Left renal cortex interstitium (tissue), 4 donors: ENCODE results near the gene DNPEP. TPM values are rescaled to one million over a fixed set of nuclear protein-coding genes. Genes with fewer than 3 reads are reported as not detected.

ENCODE experiments used
- DNase-seq, 4 donors: peaks; one replicate each; pipeline ENCODE4 v3.0.0-alpha.2; 2013; ENCODE audit warnings: low read depth in 4 of 4, low spot score in 2 of 4, missing footprints in 1 of 4
- polyA plus RNA-seq, 4 donors: library from polyadenylated mRNA; unstranded; fragments of 120-200 nt; gene quantifications; one replicate each; pipeline ENCODE4 v1.2.1, GENCODE V29; 2013; ENCODE audit not compliant: insufficient read length in 4 of 4

The DNPEP gene
- polyA plus RNA-seq, 4 donors, result 54.3 to 73.8 (median 69.2) TPM

DNA sequence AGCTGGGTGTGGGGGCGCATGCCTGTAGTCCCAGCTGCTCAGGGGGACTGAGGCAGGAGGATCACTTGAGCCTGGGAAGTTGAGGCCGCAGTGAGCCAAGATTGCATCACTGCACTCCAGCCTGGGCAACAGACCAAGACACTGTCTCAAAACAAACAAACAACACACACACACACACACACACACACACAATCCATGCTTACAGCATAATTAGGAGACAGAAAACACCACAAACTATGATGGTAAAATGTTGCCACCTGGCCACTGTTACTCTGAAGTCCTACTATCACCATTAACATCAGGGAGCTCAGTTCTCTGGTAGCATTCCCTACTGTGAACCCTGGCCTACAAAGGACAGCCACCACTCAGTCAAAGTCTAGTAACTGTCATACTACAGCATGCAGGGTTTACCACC lies 18.3 kb downstream of the DNPEP start:
- no peak for DNase-seq

DNA sequence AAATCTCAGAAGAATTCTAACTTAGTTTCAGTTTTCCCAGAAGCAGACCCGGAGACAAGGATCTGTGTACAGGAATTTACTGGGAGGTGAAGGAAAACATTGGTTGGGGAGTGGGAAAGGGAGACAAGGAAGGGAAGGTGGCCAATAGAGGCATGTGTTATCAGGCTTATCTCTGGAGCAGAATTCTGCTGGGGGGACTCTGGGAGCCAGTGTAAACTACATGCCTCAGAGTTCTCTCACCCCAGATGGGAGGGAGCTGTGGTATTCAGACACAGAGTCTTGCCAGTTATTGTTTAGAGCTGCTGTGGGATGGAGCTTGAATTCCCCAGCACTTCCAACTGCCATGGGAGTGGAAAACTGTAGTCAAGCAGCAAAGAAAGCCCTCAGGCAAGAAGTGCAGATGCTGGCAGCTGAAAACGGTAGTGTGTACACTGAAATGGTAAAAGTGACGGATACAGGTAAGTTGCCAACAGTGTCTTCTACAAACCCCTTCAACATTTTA lies 19.0 kb downstream of the DNPEP start:
- no peak for DNase-seq

DNA sequence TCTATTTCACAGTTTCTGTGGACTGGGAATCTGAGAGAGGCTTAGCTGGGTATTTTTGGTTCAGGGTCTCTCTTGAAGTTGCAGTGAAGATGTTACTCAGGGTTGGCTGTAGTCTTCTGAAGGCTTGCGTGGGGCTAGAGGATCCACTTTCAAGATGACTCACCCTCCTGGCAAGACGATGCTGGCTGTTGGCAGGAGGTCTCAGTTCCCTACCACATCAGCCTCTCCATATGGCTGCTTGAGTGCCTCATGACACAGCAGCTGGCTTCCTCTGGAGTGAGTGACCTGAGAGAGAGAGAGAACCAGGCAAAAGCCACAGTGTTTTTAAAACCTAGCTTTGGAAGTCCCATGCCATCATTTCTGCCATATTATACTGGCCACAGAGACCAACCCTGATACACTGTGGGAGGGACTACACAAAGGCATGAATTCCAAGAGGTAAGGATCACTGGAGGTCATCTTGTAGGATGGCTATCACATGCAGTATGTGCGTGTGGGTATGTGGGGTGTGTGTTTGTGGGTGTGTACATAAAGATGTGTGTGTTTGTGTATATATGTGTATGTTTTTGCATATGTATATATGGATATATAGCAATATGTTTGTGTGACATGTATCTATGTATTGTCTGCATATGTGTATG lies 25.1 kb downstream of the DNPEP start:
- no peak for DNase-seq

DNA sequence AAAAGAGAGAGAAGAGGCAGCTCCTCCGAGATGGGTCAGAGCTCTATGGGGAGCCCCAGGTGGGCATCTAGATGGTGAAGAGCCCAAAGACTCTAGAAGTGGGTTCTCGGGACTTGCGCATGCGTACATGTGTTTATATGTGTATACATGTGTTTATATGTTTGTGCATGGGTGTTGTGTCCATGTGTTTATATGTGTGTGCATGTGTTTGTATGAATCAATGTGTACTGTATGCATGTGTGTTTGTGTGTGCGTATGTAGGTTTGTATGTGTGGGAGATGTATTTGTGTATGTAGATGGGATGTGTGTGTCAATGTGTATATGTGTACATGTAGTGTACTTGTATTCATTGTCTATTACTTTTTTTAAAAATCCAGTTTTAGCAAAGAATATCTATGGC lies 25.6 kb downstream of the DNPEP start:
- DNase-seq, result no peak

DNA sequence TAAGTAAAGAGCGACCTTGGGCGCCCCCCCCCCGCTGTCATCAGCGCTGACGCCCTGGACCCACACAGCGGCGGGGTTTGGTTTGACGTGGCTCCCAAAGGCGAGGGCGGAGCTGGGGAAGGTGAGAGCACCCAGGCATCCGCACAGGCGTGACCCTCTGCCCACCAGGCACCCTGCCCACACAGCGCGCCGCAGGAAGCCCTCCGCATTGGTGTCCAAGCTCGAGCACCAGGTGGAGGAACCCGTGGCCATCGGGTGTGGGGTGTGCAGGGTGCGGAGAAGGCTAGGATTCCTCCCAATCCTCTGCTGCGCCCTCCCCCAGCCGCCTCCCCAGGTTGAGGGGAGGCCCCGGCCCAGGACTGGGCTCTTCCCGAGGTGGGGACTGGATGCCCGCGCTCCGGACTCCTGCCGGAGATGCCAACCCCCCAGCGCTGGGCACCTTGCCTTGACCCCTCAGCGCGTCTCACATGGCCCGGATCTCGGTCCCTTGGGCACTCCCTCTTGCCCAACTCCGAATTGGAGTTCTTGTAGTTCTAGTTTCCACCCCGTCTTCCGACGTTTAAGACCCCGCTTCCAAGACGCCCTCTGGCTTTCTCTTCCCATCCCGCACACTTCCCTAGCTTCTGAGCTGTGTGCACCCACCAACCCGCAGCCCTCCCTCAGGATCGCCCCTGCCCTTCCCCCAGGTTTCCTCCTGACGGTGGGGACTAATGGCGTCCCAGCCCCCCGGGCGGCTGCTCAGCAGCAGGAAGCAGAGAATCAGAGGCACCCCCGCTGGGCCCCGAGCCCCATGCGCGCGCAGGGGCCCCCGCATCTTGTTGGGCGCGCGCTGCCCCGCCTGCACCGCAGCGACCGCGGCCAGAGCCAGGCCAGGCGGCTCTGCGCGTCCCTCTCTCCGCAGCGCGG lies 29.3 kb downstream of the DNPEP start:
- no peak for DNase-seq

DNA sequence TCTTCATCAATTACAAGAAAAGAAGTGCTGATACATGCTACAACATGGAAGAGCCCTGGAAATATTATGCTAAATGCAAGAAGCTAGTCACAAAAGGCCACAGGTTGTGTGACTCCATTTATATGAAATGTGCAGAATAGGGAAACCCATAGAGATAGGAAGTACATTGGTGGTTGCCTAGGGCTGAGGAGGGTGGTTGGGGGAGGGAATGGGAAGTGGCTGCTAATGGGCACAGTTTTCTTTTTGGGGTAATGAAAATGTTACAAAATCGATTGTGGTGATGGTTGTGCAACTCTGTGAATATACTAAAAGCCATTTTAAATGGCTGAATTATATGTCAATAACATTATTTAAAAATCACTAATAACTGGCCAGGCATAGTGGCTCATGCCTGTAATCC lies 30.9 kb downstream of the DNPEP start:
- DNase-seq, result no peak

DNA sequence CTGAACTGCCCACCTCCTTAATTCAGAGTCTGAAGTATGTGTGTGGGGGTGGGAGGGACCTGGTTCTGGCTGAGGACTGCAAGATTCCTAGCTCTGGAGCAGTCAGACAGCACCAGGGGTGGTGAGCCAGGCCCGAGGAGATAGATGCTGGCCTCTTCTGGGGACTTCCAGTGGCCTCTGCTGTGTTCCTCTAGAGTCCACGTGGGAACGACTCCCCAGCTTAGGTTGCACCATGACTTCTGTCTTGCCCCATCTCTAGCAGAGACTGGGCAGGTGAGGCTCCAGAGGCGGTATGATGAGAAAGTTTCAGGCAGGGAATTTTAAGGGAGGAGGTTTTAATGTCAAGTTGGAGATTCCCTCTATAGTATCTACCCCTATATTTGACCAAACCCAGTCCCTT lies 33.1 kb downstream of the DNPEP start:
- no peak for DNase-seq

DNA sequence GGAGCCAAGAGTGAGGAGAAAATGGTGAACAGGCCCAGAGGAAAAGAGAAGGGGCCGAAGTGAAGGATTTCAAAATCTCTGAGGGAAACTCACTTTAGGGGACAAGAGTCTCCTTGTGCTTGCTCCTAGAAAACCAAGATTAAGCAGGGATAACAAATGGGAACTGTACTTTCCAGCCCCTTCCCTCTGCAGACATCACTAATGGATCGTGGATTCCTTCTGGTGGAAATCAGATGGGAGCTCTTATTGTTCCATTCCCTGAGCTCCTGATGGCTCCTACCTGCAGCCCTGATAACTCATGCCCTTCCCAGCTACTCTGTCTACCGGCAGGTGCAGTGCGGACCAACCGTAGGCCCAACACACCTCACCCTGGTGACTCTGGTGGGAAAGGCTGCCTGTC lies 34.6 kb downstream of the DNPEP start:
- no peak for DNase-seq

DNA sequence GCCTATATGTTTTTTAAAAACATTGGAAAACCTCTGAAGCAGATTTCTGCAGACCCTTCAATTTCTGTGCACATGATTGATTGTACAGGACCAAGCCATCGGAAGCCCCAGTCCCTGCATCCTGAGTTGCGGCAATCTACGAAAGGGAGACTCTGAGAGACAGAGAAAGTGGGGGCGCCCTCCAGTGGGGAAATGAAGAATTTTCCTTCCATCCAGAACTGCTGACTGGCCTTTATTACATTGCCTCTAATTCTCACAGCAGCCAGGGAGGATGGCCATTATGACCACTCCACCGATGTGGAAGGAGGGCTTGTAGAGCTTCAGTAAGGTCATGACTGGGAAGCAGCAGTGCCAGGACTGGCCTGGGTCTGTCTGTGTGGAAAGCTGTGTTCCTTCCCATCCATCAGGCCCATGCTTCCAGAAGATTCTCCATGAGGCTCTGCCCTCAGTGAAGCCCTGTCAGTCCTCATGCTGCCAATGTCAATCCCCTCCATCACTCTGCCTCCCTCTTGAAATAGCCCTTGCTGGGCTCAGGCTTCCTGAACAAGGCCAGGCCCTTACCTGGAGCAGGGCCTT lies 35.2 kb downstream of the DNPEP start:
- DNase-seq, result no peak

DNA sequence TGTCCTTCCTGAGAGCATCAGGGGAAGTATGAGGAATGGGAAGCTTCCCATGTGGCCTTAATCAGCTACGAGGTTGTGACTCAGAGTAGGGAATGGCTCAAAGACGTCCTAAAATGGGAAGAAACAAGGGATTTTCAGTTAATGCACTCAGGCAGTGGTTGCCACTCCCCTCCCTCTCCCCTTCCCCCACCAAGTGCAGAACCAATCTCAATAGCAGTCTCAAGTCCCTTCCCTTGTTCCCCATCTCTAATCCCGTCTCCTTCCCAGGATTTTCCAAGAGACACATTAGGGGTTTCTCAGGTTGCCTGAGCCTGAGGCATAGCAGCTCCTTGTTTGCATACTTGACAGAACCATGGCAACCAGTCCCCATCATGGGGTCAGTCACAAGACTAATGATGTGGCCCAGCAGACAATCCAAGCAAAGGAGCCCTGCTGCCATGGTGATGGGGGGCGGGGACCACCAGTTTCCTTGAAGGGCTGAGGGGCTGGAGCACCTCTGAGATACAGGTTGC lies 36.9 kb downstream of the DNPEP start:
- no peak for DNase-seq

DNA sequence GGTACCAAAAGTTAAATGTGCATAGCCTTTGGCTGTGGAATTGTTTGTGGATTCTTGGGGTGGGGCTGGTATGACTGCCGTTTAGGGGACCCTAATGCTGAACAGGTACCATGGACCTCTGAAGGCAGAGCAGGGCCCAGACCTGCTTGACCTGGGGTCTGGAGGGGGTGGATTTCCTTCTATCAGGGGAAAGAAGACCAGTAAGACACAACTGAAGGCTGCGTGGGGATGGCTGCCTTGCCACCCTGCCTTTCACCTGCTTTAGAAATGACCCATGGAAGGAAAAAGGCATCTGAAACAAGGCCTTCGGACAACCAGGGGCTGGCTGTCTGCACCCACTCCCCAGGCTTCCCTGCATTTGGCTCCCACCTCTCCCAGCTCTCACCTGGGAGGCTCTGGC lies 37.5 kb downstream of the DNPEP start:
- DNase-seq, result no peak

DNA sequence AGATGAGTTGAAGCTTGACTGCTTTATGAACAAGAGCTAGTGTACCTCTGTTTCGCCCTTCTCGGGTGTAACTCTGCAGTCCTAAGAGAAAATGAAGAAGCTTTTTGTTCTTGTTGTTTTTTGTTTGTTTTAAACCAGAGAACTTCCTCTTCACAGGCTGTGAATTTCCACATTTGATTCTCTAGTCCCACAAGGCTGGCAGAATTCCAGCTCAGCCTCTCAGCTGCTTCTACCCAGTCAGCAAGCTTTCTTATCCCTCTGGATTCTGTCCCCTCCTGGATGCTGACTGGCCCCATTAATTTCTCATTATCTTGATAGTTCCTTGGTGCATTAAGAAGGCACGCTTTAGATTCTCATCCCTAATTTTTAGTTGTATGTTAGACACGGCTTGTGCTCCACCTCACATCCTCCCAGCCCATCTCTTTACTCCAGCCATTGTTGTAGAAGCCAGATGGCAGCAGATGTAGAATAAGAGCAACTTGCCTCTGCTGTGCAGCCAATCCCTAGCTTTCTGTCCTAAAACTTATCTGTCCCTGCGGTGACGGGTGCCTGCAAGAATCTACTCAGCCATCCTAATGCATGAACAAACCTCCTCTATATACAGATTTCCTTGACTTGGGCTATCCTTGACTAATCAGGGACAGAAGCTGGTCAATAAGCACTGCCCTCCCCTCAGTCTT lies 42.8 kb downstream of the DNPEP start:
- no peak for DNase-seq

DNA sequence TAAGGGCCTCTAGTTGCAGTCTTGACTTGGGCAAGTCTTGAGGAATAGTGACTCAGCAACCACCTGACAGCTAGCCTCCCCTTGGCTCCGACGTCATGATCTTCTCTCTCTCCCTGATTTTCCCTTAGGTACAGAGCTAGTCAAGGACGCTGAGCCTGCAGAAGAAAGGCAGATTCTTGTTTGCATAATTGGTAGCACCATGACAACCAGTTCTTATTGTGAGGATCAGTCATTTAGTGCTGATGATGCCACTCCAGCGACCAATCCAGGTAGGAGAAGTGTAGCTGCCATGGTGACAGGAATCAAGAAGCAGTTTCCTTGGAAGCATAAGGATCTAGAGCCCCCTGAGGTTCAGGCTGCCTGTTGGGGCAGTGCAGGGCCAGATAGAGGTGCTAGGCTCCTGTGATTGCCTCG lies 52.3 kb downstream of the DNPEP start:
- no peak for DNase-seq

DNA sequence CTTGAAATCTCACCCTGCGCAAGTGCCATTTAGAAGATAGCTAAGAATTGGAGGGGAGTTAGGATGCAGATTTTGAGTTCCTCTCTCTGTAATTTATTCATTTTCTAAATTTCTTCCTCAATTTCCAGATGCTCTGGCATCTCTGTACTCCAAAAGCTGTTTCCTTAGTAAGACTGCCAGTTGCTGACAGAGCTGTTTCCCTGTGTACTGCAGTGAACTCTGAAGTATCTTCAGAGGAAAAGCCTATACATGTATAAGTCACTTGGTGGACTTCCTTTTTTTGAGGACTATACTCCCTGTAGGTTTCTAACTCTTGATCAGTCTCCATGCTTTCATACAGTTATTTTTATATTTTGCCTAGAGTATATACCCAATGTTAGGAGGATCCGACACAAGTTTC lies 53.6 kb downstream of the DNPEP start:
- DNase-seq, result no peak

DNA sequence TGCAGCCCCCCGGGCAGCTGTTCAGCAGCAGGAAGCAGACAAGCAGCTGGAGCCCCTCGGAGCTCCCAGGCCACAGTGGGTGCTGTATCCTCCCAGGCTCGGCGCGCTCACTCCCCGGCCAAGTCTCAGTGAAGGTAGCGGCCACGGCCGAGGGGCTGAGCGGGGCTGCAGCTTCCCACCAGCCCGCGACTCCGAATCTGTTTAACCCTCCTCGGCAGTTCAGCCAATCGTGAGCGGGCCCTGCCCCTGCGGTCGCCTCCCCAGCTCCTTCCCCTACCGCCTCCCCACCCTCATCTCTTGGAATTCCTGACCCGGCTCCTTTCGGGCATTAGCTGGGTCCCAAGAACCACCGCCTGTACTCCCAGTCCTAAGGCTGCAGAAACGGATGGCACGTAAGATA lies 55.2 kb downstream of the DNPEP start, which contains the start of gene RESP18:
TSS of gene RESP18 (minus strand) at position 203 of the 400 bp plus-strand sequence.
- DNase-seq, result no peak

DNA sequence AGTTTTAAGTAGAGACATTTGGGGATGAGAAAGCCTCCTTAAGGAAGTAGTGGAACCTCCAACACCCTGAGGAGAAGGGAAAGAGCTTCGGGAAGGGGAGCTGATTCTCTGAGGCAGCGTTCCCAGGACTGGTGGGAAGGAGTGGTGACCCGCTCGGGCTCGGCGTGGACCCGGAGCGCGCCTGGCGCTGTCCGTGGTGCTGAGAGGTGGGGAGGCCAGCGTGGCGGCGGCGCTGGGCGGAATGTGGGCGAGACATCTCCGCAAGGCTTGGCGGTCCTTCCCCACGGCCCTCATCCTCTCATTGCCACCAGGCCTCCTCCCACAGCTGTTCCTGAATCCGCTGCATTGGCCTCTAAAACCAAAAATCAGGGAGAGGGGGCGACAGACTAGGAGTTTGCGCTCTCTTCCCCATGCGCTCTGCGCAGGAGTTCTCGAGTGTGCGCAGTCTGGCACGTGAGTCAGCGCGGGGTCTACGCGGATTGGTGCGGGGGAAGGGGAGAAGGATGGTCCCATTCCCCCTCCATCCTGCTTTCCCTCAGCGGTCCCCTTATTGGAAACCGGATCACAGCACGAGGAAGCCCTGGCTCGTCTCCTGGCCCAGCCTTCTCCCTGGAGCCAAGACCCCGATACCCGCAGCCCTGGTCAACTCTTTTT lies 56.0 kb downstream of the DNPEP start:
- DNase-seq, result peak; percentile 23 to 40 (median 36)

DNA sequence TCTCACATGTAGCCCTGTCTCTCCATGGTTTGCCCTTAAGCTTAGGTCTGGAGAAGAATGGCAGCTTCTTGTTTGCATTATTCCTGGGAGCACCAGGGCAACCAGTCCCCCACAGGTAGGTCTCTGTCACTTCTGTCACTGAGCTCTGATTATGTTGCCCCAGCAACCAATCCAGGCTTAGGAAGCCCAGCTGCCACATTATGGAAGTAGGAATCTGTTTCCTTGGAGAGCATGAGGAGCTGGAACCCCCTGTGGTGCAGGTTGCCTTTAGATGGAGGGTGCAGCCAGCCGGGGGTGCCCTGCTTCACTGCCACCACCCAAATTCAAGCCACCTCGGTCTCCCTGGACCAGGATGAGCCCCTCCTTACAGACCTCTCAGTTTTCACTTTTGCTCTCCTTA lies 60.0 kb downstream of the DNPEP start:
- DNase-seq, result no peak

DNA sequence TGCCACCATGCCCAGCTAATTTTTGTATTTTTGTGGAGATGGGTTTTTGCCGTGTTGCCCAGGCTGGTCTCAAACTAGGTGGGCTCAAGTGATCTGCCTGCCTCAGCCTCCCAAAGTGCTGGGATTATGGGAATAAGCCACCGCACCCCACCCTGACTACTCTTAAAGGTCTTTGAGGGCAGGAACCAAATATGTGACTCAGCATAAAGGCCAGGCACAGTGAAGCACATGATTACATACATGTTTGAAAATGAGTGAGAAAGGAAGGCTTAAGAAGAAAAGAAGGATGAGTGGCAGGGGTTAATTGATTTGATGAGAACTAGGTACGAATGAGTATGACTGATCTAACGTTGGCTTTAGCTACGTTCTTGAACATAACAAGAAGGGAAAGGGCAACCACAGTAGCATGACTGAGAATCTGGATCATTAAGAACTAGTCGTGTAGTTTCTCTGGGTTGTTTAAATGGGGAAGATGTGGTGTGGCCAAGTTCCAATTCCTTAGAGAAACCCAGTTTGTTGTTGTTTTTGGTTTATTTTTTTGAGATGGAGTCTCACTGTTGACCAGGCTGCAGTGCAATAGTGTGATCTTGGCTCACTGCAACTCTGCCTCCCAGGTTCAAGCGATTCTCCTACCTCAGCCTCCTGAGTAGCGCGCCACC lies 61.9 kb downstream of the DNPEP start:
- DNase-seq, result no peak

DNA sequence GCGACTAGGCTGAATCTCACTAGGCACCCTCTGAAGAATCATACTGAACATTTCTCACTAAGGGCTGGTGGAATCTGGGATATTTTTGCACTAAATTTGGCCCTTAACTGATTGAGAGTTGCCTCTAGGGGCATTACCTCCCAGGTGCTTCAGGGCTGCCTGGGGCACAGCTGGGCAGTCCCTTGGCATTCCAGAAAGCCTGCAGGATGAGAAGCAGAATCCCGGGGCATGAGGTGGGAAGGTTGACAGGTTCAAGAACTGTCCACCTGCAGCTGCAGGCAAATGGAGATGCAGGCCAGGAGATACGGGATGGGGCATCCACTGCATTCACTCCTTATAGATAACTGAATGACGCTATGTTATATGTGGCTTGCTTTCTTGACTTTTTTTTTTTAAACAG lies 62.6 kb downstream of the DNPEP start:
- DNase-seq, result no peak

DNA sequence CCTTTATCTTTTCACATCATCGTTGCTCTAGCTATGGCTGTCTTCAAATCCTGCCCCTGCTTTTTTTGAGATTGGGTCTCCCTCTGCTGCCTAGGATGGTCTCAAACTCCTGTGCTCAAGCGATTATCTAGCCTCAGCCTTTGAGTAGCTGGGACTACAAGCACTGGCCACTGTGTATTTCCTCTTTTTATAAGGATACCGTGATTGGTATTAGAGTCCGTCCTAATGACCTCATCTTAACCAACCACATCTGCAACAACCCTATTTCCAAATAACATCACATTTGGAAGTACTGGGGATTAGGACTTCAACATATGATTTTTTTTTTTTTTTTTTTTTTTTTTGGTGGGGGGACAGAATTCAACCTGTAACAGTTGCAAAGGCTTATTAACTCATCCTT lies 64.3 kb downstream of the DNPEP start:
- DNase-seq, result no peak
